Liver (tissue), 3 donors: ENCODE measurements around the gene BAAT.

ENCODE experiments used
- EGR1 ChIP-seq, 2 donors: IDR thresholded peaks; 2 replicates each; pipeline ENCODE4 v1.6.1; 2016 to 2018; ENCODE audit warnings: antibody characterized with exemption in 2 of 2, low read depth in 2 of 2
- RAD21 ChIP-seq, 2 donors: IDR thresholded peaks; 2 replicates each; pipeline ENCODE4 v1.6.1; 2016; ENCODE audit warnings: antibody characterized with exemption in 2 of 2, mild to moderate bottlenecking in 2 of 2
- SP1 ChIP-seq: IDR thresholded peaks from 2 replicates; pipeline ENCODE4 v1.6.1; 2018; ENCODE audit warnings: antibody characterized with exemption, mild to moderate bottlenecking
- TAF1 ChIP-seq: conservative IDR thresholded peaks from 2 replicates; pipeline ENCODE4 v1.6.1; 2016; ENCODE audit warnings: antibody characterized with exemption, mild to moderate bottlenecking
- YY1 ChIP-seq: IDR thresholded peaks from 2 replicates; pipeline ENCODE4 v1.6.1; 2016; ENCODE audit warnings: antibody characterized with exemption, mild to moderate bottlenecking
- TF ChIP-seq, protein P1 (sequence below): fragments of 150-350 bp; IDR thresholded peaks from 2 replicates; pipeline ENCODE4 v1.5.1; 2017; ENCODE audit warnings: improper control_type of control experiment, low read depth, low read length; ENCODE audit not compliant: missing input control
- TF ChIP-seq, protein P2 (sequence below): IDR thresholded peaks from 2 replicates; pipeline ENCODE4 v1.6.1; 2016; ENCODE audit warnings: antibody characterized with exemption, mild to moderate bottlenecking
- donor health status: healthy.
- donor health status: healthy.

DNA sequence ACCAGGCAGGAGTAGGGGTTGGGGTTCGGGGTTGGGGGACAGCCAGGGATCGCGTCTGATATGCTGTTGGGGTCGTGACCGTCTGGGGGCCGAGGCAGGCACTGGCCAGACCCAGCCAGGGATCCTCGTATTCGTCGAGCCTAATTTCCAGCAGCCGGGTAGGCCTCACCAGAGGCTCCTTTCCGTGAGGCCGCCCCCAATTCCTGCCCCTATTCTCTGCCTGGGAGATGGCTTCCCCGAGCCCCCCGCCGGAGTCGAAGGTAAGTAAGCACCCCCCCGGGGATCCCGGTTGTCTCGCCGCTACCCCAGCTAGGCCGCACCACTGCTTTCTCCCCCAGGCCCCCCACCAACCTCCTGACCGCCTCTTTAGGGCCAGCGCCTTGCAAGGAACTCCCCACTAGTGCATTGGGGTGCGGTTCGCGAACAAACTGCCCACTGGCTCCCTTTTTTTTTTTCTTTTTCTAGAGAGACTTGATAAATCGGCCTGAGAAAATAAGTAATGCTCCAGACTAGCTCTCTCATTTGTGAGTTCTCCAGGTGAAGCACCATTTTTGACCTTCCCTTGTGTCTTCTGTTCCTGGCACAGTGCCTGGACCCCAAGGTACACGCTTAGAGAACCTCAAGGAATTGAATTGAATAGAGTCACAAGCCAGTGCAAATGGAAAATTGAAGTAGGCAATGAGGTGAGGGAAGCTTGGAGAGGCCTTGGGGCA lies 14.3 kb upstream of the BAAT start:
- TF ChIP-seq, protein P1, sequence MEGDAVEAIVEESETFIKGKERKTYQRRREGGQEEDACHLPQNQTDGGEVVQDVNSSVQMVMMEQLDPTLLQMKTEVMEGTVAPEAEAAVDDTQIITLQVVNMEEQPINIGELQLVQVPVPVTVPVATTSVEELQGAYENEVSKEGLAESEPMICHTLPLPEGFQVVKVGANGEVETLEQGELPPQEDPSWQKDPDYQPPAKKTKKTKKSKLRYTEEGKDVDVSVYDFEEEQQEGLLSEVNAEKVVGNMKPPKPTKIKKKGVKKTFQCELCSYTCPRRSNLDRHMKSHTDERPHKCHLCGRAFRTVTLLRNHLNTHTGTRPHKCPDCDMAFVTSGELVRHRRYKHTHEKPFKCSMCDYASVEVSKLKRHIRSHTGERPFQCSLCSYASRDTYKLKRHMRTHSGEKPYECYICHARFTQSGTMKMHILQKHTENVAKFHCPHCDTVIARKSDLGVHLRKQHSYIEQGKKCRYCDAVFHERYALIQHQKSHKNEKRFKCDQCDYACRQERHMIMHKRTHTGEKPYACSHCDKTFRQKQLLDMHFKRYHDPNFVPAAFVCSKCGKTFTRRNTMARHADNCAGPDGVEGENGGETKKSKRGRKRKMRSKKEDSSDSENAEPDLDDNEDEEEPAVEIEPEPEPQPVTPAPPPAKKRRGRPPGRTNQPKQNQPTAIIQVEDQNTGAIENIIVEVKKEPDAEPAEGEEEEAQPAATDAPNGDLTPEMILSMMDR: no peak
- TF ChIP-seq TAF1 (no peak), YY1 (no peak), SP1 (no peak), EGR1 (IDR thresholded peaks at IDR 0.05; ENCODE audit: low read depth in 2 of 2) (no peak), RAD21 (IDR thresholded peaks at IDR 0.05) (no peak)
- TF ChIP-seq, protein P2, sequence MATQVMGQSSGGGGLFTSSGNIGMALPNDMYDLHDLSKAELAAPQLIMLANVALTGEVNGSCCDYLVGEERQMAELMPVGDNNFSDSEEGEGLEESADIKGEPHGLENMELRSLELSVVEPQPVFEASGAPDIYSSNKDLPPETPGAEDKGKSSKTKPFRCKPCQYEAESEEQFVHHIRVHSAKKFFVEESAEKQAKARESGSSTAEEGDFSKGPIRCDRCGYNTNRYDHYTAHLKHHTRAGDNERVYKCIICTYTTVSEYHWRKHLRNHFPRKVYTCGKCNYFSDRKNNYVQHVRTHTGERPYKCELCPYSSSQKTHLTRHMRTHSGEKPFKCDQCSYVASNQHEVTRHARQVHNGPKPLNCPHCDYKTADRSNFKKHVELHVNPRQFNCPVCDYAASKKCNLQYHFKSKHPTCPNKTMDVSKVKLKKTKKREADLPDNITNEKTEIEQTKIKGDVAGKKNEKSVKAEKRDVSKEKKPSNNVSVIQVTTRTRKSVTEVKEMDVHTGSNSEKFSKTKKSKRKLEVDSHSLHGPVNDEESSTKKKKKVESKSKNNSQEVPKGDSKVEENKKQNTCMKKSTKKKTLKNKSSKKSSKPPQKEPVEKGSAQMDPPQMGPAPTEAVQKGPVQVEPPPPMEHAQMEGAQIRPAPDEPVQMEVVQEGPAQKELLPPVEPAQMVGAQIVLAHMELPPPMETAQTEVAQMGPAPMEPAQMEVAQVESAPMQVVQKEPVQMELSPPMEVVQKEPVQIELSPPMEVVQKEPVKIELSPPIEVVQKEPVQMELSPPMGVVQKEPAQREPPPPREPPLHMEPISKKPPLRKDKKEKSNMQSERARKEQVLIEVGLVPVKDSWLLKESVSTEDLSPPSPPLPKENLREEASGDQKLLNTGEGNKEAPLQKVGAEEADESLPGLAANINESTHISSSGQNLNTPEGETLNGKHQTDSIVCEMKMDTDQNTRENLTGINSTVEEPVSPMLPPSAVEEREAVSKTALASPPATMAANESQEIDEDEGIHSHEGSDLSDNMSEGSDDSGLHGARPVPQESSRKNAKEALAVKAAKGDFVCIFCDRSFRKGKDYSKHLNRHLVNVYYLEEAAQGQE: no peak
